Osteoblast (primary cell): ENCODE results near the gene LBH. TPM values are rescaled to one million over a fixed set of nuclear protein-coding genes. Genes with fewer than 3 reads are reported as not detected.

Experiments used
- DNase-seq: peaks from one replicate; pipeline ENCODE4 v3.0.0; 2011; ENCODE audit warnings: low spot score, mixed read lengths; ENCODE audit not compliant: insufficient read length; ENCODE audit errors: missing footprints
- H2AFZ ChIP-seq: 2 replicates; pipeline ENCODE4 v1.6.0; 2011; ENCODE audit warnings: mild to moderate bottlenecking, low read length
- H3K27ac ChIP-seq: 2 replicates; pipeline ENCODE4 v1.5.1; 2011; ENCODE audit warnings: mild to moderate bottlenecking, low read depth, low read length, moderate library complexity
- H3K27me3 ChIP-seq: 2 replicates; pipeline ENCODE4 v1.6.0; 2012; ENCODE audit warnings: mild to moderate bottlenecking, control low read depth, inconsistent platforms, low read length, moderate library complexity; ENCODE audit not compliant: insufficient read depth
- H3K36me3 ChIP-seq: 2 replicates; pipeline ENCODE4 v1.5.1; 2011; ENCODE audit warnings: mild to moderate bottlenecking, low read length, control low read depth, moderate library complexity; ENCODE audit not compliant: insufficient read depth
- H3K4me1 ChIP-seq: 2 replicates; pipeline ENCODE4 v1.5.1; 2011; ENCODE audit warnings: mild to moderate bottlenecking, low read length, control low read depth, moderate library complexity; ENCODE audit not compliant: insufficient read depth
- H3K4me2 ChIP-seq: 2 replicates; pipeline ENCODE4 v1.6.0; 2011; ENCODE audit warnings: mild to moderate bottlenecking, low read length; ENCODE audit not compliant: insufficient read depth
- H3K4me3 ChIP-seq: fragments of 200-600 bp; sonication (generic); 3 replicates; pipeline ENCODE4 v1.5.1; 2012; ENCODE audit warnings: mild to moderate bottlenecking, low read length, inconsistent platforms; ENCODE audit not compliant: insufficient read depth
- H3K79me2 ChIP-seq: 2 replicates; pipeline ENCODE4 v1.6.0; 2012; ENCODE audit warnings: mild to moderate bottlenecking, low read length, control low read depth, inconsistent platforms; ENCODE audit not compliant: insufficient read depth
- H3K9me3 ChIP-seq: 2 replicates; pipeline ENCODE4 v1.5.1; 2011; ENCODE audit warnings: low read depth, low read length, control low read depth
- H4K20me1 ChIP-seq: 2 replicates; pipeline ENCODE4 v1.6.0; 2012; ENCODE audit warnings: mild to moderate bottlenecking, low read length, control low read depth; ENCODE audit not compliant: insufficient read depth
- CTCF ChIP-seq: IDR thresholded peaks from 2 replicates; pipeline ENCODE4 v1.5.1; 2011; ENCODE audit warnings: mild to moderate bottlenecking, low read depth, low read length, moderate library complexity; ENCODE audit errors: extremely low read depth
- total RNA-seq: library from RNA; depleted of rRNA; stranded (reverse); fragments of >200 nt; gene quantifications from 2 replicates; pipeline ENCODE4 v1.2.3, GENCODE V29; 2012

Gene LBH
- total RNA-seq, 1 donor = 270 TPM

GRCh38 chr2:30278419-30278818 lies 47.1 kb downstream of the LBH start:
- Histone ChIP-seq H3K36me3 (no peaks in the 10 kb centered on the region), H2AFZ (no peak overlapping the region), H3K27me3 (no peaks in the 10 kb centered on the region), H3K4me3 (no peak overlapping the region), H4K20me1 (no peaks in the 10 kb centered on the region), H3K79me2 (no peaks in the 10 kb centered on the region), H3K9me3 (no peaks in the 10 kb centered on the region), H3K4me1 (peaks cover 18% of the 10 kb centered on the region), H3K27ac (no peak overlapping the region), H3K4me2 (no peak overlapping the region)
- TF ChIP-seq CTCF = no peak
- DNase-seq = no peak

- Histone ChIP-seq H2AFZ (no peak overlapping the region), H4K20me1 (no peaks in the 10 kb centered on the region), H3K27me3 (no peaks in the 10 kb centered on the region), H3K9me3 (no peaks in the 10 kb centered on the region), H3K79me2 (no peaks in the 10 kb centered on the region), H3K4me1 (no peaks in the 10 kb centered on the region), H3K4me3 (no peak overlapping the region), H3K4me2 (no peak overlapping the region), H3K27ac (no peak overlapping the region), H3K36me3 (no peaks in the 10 kb centered on the region)
- DNase-seq = peak; percentile 58
- TF ChIP-seq CTCF = no peak
Observed at GRCh38 chr2:30280596-30281434, 49.5 kb downstream of the LBH start.

GRCh38 chr2:30282081-30282480 lies 50.7 kb downstream of the LBH start:
- Histone ChIP-seq H3K4me2 (no peak overlapping the region), H3K4me1 (no peaks in the 10 kb centered on the region), H2AFZ (no peak overlapping the region), H3K4me3 (no peak overlapping the region), H3K27ac (no peak overlapping the region), H3K36me3 (no peaks in the 10 kb centered on the region), H3K79me2 (no peaks in the 10 kb centered on the region), H3K27me3 (no peaks in the 10 kb centered on the region), H3K9me3 (no peaks in the 10 kb centered on the region), H4K20me1 (no peaks in the 10 kb centered on the region)
- peak; percentile 6 for DNase-seq
- TF ChIP-seq CTCF = no peak

GRCh38 chr2:30282721-30283120 lies 51.4 kb downstream of the LBH start:
- no peak for DNase-seq
- no peaks in the 10 kb centered on the region for H3K79me2 ChIP-seq
- no peaks in the 10 kb centered on the region for H3K9me3 ChIP-seq
- H2AFZ ChIP-seq = no peak overlapping the region
- H3K4me3 ChIP-seq = no peak overlapping the region
- H3K4me1 ChIP-seq = no peaks in the 10 kb centered on the region
- H3K27me3 ChIP-seq = no peaks in the 10 kb centered on the region
- H4K20me1 ChIP-seq = no peaks in the 10 kb centered on the region
- H3K4me2 ChIP-seq = no peak overlapping the region
- no peak overlapping the region for H3K27ac ChIP-seq
- H3K36me3 ChIP-seq = no peaks in the 10 kb centered on the region
- TF ChIP-seq CTCF = no peak
